ENCODE measurements around the gene MSH2.

DNA sequence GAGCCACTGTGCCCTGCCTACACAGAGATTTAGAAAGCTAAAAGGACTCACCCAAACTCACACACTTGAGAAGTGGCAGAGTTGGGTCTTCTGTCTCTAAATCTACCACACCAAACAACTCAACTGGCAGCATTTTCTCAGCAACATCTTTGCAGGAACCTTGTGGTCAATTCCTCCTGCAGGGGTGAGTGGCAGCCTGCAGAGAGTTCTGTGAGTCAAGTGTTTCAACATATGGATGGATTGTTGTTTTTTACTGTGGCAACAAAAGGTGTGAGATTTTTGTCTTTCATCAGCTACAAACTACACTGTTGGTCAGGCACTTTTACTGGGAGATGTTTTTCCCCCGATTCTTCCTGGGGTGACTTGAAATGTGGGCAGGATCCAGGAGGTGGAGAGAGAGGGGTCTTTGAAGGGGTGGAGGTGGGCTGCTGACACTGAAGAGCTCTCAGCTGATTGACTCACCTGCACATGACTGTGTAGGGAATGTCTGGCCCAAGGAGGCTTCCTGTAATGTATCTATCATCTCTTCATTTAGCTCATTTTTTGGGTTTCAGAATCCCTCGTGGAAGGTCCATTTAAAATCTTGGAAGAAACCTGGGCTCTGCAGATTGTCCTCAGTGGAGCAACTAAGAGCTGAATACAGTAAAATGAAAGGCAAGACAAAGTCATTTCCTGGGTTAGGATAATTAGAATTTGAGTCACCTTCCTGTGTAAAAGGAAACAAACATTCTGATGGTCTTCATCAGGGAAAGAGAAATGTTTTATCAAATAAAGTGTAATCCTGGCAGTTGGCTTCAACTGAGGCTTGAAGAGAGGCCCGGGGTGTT lies 98.6 kb downstream of the MSH2 start:
- TF ChIP-seq POLR2A (IDR thresholded peaks at IDR 0.05; ENCODE audit: low read length) (no peak), GATA1 (IDR thresholded peaks at IDR 0.05; ENCODE audit: low read depth, low read length) (no peak)

All from erythroblast (primary cell).